Measurements from ENCODE around the gene RPP14.
"Not testable (repeated sequence)": the region's sequence is repeated elsewhere in the genome, so short reads cannot be mapped to it uniquely, and the experiment has no call there.

Gene RPP14

GRCh38 chr3:58337190-58337589 is 31.1 kb downstream of the RPP14 start:
- DNase-seq (ENCODE audit: low read depth): no peak
- TF ChIP-seq CTCF (conservative IDR thresholded peaks at IDR 0.05; ENCODE audit: control insufficient read depth, insufficient read depth, low read depth, low read length): no peak

GRCh38 chr3:58339146-58339545 is 33.1 kb downstream of the RPP14 start:
- not testable (repeated sequence) for H3K4me3 ChIP-seq (ENCODE audit: control insufficient read depth, low read depth, low read length); DNase-seq (ENCODE audit: low read depth)

More at GRCh38 chr3:58337190-58337589, 31.1 kb downstream of the RPP14 start:
- H3K4me3 ChIP-seq (ENCODE audit: control insufficient read depth, low read depth, low read length): no peak overlapping the region

- no peak for DNase-seq (ENCODE audit: low read depth)
- no peak overlapping the region for H3K4me3 ChIP-seq (ENCODE audit: control insufficient read depth, low read depth, low read length)
- TF ChIP-seq CTCF (conservative IDR thresholded peaks at IDR 0.05; ENCODE audit: control insufficient read depth, insufficient read depth, low read depth, low read length): no peak
Measured at GRCh38 chr3:58340594-58341244, 34.7 kb downstream of the RPP14 start.

- TF ChIP-seq CTCF (conservative IDR thresholded peaks at IDR 0.05; ENCODE audit: control insufficient read depth, insufficient read depth, low read depth, low read length): no peak
- H3K4me3 ChIP-seq (ENCODE audit: control insufficient read depth, low read depth, low read length): no peak overlapping the region
- peak; percentile 51 for DNase-seq (ENCODE audit: low read depth)
Measured at GRCh38 chr3:58341376-58341775, 35.3 kb downstream of the RPP14 start.

- DNase-seq (ENCODE audit: low read depth): no peak
- TF ChIP-seq CTCF (conservative IDR thresholded peaks at IDR 0.05; ENCODE audit: control insufficient read depth, insufficient read depth, low read depth, low read length): no peak
Measured at GRCh38 chr3:58342676-58343075, 36.6 kb downstream of the RPP14 start.

GRCh38 chr3:58345457-58345856 is 39.4 kb downstream of the RPP14 start:
- DNase-seq (ENCODE audit: low read depth): peak; percentile 42
- no peak for TF ChIP-seq CTCF (conservative IDR thresholded peaks at IDR 0.05; ENCODE audit: control insufficient read depth, insufficient read depth, low read depth, low read length)
- H3K4me3 ChIP-seq (ENCODE audit: control insufficient read depth, low read depth, low read length): no peak overlapping the region

More at GRCh38 chr3:58342676-58343075, 36.6 kb downstream of the RPP14 start:
- no peak overlapping the region for H3K4me3 ChIP-seq (ENCODE audit: control insufficient read depth, low read depth, low read length)

GRCh38 chr3:58346368-58346767 is 40.3 kb downstream of the RPP14 start:
- no peak for TF ChIP-seq CTCF (conservative IDR thresholded peaks at IDR 0.05; ENCODE audit: control insufficient read depth, insufficient read depth, low read depth, low read length)
- no peak for DNase-seq (ENCODE audit: low read depth)
- no peak overlapping the region for H3K4me3 ChIP-seq (ENCODE audit: control insufficient read depth, low read depth, low read length)

Measured in fibroblast of mammary gland (primary cell).